ENCODE results near the gene GADD45B. TPM values are rescaled to one million over a fixed set of nuclear protein-coding genes. Genes with fewer than 3 reads are reported as not detected.

The GADD45B gene
- total RNA-seq, 2 experiments from 2014 or later, result 34.5 to 38.1 TPM

DNA sequence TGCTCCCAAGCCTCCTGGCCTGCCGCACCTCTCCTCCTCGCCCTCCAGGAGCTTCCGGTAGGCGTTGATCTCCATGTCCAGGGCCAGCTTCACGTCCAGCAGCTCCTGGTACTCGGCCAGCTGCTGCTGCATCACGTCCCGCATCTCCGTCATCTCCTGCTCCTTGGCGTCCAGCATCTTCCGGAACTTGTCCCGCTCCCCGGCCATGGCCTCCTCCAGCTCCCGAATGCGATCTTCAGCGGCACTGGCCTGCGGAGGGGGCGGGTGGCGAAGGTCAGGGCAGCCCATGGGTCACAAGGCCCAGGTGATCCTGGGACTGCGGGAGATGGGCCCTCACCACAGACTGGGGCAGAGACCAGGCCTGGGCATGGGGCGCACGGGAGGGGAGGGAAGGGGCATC is 41.7 kb upstream of the GADD45B start:
- no peaks in the 10 kb centered on the region for H3K27me3 Mint-ChIP-seq
- peaks cover 25% of the 10 kb centered on the region for H3K36me3 Mint-ChIP-seq
- ChIA-PET POLR2A (no interaction called here), CTCF (no interaction called here)
- no peak overlapping the region for H3K27ac Mint-ChIP-seq
- no peaks in the 10 kb centered on the region for H3K9me3 Mint-ChIP-seq
- DNase-seq, result no peak
- no peaks in the 10 kb centered on the region for H3K4me1 Mint-ChIP-seq (ENCODE audit: low read depth)
- intact Hi-C loops (cut with micrococcal nuclease), result no loop called here
- H3K4me3 Mint-ChIP-seq, result no peak overlapping the region

GRCh38 chr19:2434721-2435265 is 41.1 kb upstream of the GADD45B start:
- ChIA-PET POLR2A (no interaction called here), CTCF (no interaction called here)
- Mint-ChIP-seq H3K27ac (no peak overlapping the region), H3K9me3 (no peaks in the 10 kb centered on the region), H3K36me3 (peaks cover 24% of the 10 kb centered on the region), H3K4me1 (ENCODE audit: low read depth) (no peaks in the 10 kb centered on the region), H3K27me3 (no peaks in the 10 kb centered on the region), H3K4me3 (no peak overlapping the region)
- DNase-seq, result no peak
- intact Hi-C loops (cut with micrococcal nuclease), result no loop called here

DNA sequence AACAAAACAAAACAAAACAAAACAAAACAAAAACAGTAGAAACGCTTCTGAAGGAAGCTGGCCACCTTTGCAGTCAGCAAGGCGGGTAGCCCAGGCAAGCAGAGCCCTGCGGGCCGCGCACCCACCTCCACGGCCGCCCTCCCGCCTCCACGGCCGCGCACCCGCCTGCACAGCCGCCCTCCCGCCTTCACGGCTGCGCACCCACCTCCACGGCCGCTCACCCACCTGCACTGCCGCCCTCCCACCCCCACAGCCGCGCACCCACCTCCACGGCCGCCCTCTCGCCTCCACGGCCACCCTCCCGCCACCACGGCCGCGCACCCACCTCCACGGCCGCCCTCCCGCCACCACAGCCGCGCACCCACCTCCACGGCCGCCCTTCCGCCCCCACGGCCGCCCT is 39.5 kb upstream of the GADD45B start:
- Mint-ChIP-seq H3K36me3 (peaks cover 23% of the 10 kb centered on the region), H3K4me3 (no peak overlapping the region), H3K9me3 (no peaks in the 10 kb centered on the region), H3K27ac (no peak overlapping the region), H3K4me1 (ENCODE audit: low read depth) (no peaks in the 10 kb centered on the region), H3K27me3 (no peaks in the 10 kb centered on the region)
- intact Hi-C loops (cut with micrococcal nuclease), result no loop called here
- POLR2A ChIA-PET, result no interaction called here
- CTCF ChIA-PET, result no interaction called here
- DNase-seq, result no peak

DNA sequence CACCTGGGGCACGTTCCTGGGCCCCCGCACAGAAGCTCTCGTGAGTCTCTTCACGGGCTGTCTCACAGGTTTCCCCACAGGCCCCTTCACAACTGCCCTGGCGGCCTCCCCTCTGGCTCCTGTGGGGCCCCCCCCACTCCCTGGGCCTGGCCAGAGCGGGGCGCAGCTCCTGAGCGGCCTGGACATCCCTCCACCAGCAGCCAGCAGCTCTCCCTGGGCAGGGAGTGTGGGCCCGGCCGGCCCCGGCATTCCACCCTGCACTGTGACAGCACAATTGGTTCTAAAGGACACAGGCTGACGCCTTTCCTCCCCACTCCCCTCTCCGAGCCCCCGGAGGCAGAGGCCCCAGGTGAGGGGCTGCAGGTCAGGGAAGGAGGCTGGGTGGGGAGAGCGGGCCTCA is 39.0 kb upstream of the GADD45B start:
- H3K9me3 Mint-ChIP-seq, result no peaks in the 10 kb centered on the region
- intact Hi-C loops (cut with micrococcal nuclease), result no loop called here
- ChIA-PET POLR2A (no interaction called here), CTCF (no interaction called here)
- H3K4me1 Mint-ChIP-seq (ENCODE audit: low read depth), result no peaks in the 10 kb centered on the region
- DNase-seq, result no peak
- peaks cover 18% of the 10 kb centered on the region for H3K36me3 Mint-ChIP-seq
- H3K27me3 Mint-ChIP-seq, result no peaks in the 10 kb centered on the region
- no peak overlapping the region for H3K4me3 Mint-ChIP-seq
- H3K27ac Mint-ChIP-seq, result no peak overlapping the region

DNA sequence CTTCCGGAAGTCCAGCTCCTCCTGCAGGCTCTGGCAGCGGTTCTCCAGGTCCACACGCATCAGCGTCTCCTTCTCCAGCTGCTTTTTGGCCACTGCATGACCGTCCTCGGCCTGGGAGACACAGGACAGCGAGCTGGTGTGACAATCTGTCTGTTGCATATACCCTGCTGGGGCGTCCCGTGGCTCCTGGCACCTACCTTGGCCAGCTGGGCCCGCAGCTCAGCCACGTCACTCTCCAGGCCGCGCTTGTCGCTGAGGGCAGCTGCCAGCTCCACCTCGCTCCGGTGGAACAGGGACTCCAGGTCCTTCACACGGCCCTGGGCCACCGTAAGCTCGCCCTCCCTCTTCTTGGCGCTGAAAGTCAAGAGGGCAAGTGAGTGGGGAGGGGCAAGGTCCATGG is 37.7 kb upstream of the GADD45B start:
- H3K4me3 Mint-ChIP-seq, result no peak overlapping the region
- ChIA-PET CTCF (no interaction called here), POLR2A (interaction anchor here (0.5 kb wide), 1 partner anchor 15 kb away, joined by 3 read pairs; no protein-coding TSS in a partner anchor)
- H3K9me3 Mint-ChIP-seq, result no peaks in the 10 kb centered on the region
- no peak for DNase-seq
- no peak overlapping the region for H3K27ac Mint-ChIP-seq
- peaks cover 15% of the 10 kb centered on the region for H3K36me3 Mint-ChIP-seq
- H3K27me3 Mint-ChIP-seq, result no peaks in the 10 kb centered on the region
- no peaks in the 10 kb centered on the region for H3K4me1 Mint-ChIP-seq (ENCODE audit: low read depth)
- intact Hi-C loops (cut with micrococcal nuclease), result no loop called here

DNA sequence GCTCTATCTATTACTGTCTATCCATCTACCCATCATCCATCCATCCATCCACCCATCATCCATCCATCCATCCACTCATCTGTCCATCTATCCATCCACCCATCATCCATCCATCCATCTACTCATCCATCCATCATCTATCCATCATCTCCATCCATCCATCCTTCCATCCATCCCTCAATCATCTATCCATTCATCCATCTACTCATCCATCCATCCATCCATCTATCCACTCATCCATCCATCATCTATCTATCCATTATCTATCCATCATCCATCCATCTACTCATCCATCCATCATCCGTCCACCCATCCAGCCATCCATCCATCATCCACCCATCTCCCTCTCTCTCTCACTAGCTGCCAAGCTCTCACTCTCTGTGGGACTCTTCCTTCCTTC is 35.4 kb upstream of the GADD45B start:
- Mint-ChIP-seq H3K4me1 (ENCODE audit: low read depth) (no peaks in the 10 kb centered on the region), H3K4me3 (no peak overlapping the region), H3K36me3 (peaks cover 13% of the 10 kb centered on the region), H3K27me3 (no peaks in the 10 kb centered on the region), H3K27ac (no peak overlapping the region), H3K9me3 (no peaks in the 10 kb centered on the region)
- CTCF ChIA-PET, result interaction anchor here (0.9 kb wide), 1 partner anchor 196 kb away, joined by 3 read pairs; no protein-coding TSS in a partner anchor
- no peak for DNase-seq
- POLR2A ChIA-PET, result no interaction called here
- intact Hi-C loops (cut with micrococcal nuclease), result no loop called here

- H3K27me3 Mint-ChIP-seq, result no peaks in the 10 kb centered on the region
- ChIA-PET POLR2A (no interaction called here), CTCF (interaction anchor here (0.9 kb wide), 1 partner anchor 196 kb away, joined by 3 read pairs; no protein-coding TSS in a partner anchor)
- H3K9me3 Mint-ChIP-seq, result no peaks in the 10 kb centered on the region
- no peak overlapping the region for H3K27ac Mint-ChIP-seq
- no peak for DNase-seq
- intact Hi-C loops (cut with micrococcal nuclease), result no loop called here
- peaks cover 11% of the 10 kb centered on the region for H3K36me3 Mint-ChIP-seq
- H3K4me1 Mint-ChIP-seq (ENCODE audit: low read depth), result no peaks in the 10 kb centered on the region
- no peak overlapping the region for H3K4me3 Mint-ChIP-seq
These were observed 34.7 kb upstream of the GADD45B start for GRCh38 chr19:2441096-2441752.

GRCh38 chr19:2443116-2443784 is 32.7 kb upstream of the GADD45B start:
- intact Hi-C loops (cut with micrococcal nuclease), result no loop called here
- no peak for DNase-seq
- ChIA-PET CTCF (interaction anchor here (1.6 kb wide), 1 partner anchor 14 kb away, joined by 5 read pairs; the partner anchor contains the start of gene LMNB2), POLR2A (no interaction called here)
- Mint-ChIP-seq H3K4me3 (no peak overlapping the region), H3K9me3 (no peaks in the 10 kb centered on the region), H3K4me1 (ENCODE audit: low read depth) (peaks cover 9% of the 10 kb centered on the region), H3K27me3 (no peaks in the 10 kb centered on the region), H3K36me3 (peaks cover 12% of the 10 kb centered on the region), H3K27ac (no peak overlapping the region)

DNA sequence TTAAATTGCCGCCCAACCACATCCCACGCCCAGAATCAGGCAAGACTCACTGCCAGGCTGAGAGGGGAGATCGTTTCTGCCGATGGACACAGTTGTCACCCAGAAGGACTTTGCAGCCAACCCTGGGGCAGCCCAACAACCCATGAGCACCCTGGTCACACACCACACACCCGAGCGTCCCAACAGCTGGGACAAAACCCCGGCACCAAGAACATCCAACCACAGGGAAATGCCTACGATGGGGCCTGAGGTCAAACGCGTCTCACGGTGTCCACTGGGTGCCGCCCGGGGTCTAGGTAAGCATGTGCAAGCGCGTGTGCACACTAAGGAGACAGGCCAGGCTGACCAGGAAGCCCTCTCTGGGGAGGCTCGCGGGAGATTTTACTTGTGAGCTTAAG is 32.1 kb upstream of the GADD45B start:
- POLR2A ChIA-PET, result no interaction called here
- H3K4me3 Mint-ChIP-seq, result no peak overlapping the region
- H3K27ac Mint-ChIP-seq, result no peak overlapping the region
- peaks cover 12% of the 10 kb centered on the region for H3K36me3 Mint-ChIP-seq
- CTCF ChIA-PET, result interaction anchor here (1.6 kb wide), 1 partner anchor 13 kb away, joined by 5 read pairs; the partner anchor contains the start of gene LMNB2
- no peaks in the 10 kb centered on the region for H3K9me3 Mint-ChIP-seq
- intact Hi-C loops (cut with micrococcal nuclease), result no loop called here
- no peak for DNase-seq
- peaks cover 9% of the 10 kb centered on the region for H3K4me1 Mint-ChIP-seq (ENCODE audit: low read depth)
- no peaks in the 10 kb centered on the region for H3K27me3 Mint-ChIP-seq

DNA sequence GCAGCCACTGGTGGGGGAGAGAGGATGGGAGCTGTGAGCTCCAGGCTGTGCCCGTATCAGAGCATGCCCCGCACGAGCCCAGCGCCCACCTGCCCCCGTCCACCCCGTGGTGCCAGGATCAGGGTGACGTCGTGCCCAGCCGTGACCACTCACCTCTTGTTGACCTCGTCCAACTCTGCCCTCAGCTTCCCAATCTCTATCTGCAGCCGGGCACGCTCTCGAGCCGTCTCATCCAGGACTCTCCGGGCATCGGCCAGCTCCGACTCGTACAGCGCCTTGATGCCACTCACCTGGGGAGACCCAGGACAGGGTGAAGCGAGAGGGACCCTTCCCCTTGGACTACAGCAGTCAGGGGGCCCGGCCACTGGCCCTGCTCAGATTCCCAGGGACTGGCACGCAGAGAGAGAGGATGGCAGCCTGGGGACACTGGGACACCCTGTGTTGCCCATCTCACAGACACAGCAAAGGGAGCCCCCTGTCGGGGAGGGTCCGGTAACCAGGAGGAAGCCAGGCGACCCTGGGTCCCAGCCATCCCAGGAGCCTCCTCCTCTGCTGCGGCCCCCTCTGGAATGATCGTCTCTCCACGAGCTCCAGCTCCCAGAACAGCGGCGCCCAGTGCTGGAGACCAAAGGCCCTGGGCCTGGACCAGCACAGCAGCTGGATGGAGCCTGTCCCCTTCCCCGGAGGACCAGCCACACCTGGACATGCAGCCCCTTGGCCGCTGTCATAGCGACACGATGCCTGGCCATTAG is 31.5 kb upstream of the GADD45B start:
- DNase-seq, result no peak
- no peak overlapping the region for H3K27ac Mint-ChIP-seq
- no peaks in the 10 kb centered on the region for H3K27me3 Mint-ChIP-seq
- peaks cover 12% of the 10 kb centered on the region for H3K36me3 Mint-ChIP-seq
- H3K4me1 Mint-ChIP-seq (ENCODE audit: low read depth), result peaks cover 9% of the 10 kb centered on the region
- intact Hi-C loops (cut with micrococcal nuclease), result no loop called here
- H3K4me3 Mint-ChIP-seq, result no peak overlapping the region
- ChIA-PET CTCF (interaction anchor here (1.3 to 1.6 kb wide), 2 partner anchors 13 to 167 kb away, joined by 3 to 5 read pairs; partner anchors contain the start of gene LMNB2), POLR2A (no interaction called here)
- no peaks in the 10 kb centered on the region for H3K9me3 Mint-ChIP-seq

- CTCF ChIA-PET, result no interaction called here
- Mint-ChIP-seq H3K27me3 (no peaks in the 10 kb centered on the region), H3K27ac (no peak overlapping the region), H3K9me3 (no peaks in the 10 kb centered on the region), H3K4me3 (no peak overlapping the region), H3K4me1 (ENCODE audit: low read depth) (peaks cover 12% of the 10 kb centered on the region), H3K36me3 (peaks cover 15% of the 10 kb centered on the region)
- POLR2A ChIA-PET, result no interaction called here
- no peak for DNase-seq
- intact Hi-C loops (cut with micrococcal nuclease), result no loop called here
These were observed 29.5 kb upstream of the GADD45B start for GRCh38 chr19:2446381-2446780.

DNA sequence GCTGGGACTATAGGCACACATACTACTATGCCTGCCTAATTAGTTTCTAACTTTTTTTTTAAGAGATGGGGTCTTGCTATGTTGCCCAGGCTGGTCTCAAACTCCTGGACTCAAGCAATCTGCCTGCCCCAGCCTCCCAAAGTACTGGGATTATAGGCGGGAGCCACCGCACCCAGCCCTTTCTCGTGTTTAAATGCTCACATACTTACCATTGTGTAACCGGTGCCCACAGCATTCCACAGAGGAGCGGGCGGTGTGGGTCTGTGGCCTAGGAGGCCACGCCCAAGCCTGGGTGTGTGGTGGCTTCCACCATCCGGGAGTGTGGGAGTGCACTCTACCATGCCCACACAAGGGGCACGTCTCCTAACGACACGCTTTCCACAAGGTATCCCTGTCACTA is 26.9 kb upstream of the GADD45B start:
- no peak for DNase-seq
- Mint-ChIP-seq H3K4me1 (ENCODE audit: low read depth) (peaks cover 12% of the 10 kb centered on the region), H3K9me3 (no peaks in the 10 kb centered on the region), H3K4me3 (no peak overlapping the region), H3K36me3 (peaks cover 11% of the 10 kb centered on the region), H3K27ac (no peak overlapping the region), H3K27me3 (no peaks in the 10 kb centered on the region)
- POLR2A ChIA-PET, result no interaction called here
- intact Hi-C loops (cut with micrococcal nuclease), result no loop called here
- CTCF ChIA-PET, result no interaction called here
